Fibroblast of lung (primary cell): ENCODE results near the gene DDAH1. TPM values are rescaled to one million over a fixed set of nuclear protein-coding genes. Genes with fewer than 3 reads are reported as not detected.
A peak's percentile ranks its signal among the peaks of the same experiment; 100 is the strongest.

Experiments
- DNase-seq, 2 donors: peaks; one replicate each; pipeline versions ENCODE4 v3.0.0 to v3.0.0-alpha.2; 2010; ENCODE audit warnings: low read depth in 2 of 2
- H2AFZ ChIP-seq: 2 replicates; pipeline ENCODE4 v1.5.1; 2012; ENCODE audit warnings: low read length, control low read depth, inconsistent platforms
- H3K27ac ChIP-seq: 2 replicates; pipeline ENCODE4 v1.5.1; 2011; ENCODE audit warnings: low read length, control low read depth; ENCODE audit not compliant: insufficient read depth
- H3K27me3 ChIP-seq: 2 replicates; pipeline ENCODE4 v1.5.1; 2011; ENCODE audit warnings: mild to moderate bottlenecking, low read length; ENCODE audit not compliant: control insufficient read depth, insufficient read depth
- H3K36me3 ChIP-seq: 2 replicates; pipeline ENCODE4 v1.5.1; 2011; ENCODE audit warnings: low read length; ENCODE audit not compliant: control insufficient read depth, insufficient read depth
- H3K4me1 ChIP-seq: 2 replicates; pipeline ENCODE4 v1.5.1; 2011; ENCODE audit warnings: low read length; ENCODE audit not compliant: control insufficient read depth, insufficient read depth; ENCODE audit errors: extremely low read depth
- H3K4me2 ChIP-seq: 2 replicates; pipeline ENCODE4 v1.5.1; 2011; ENCODE audit warnings: low read length, control low read depth; ENCODE audit not compliant: insufficient read depth; ENCODE audit errors: extremely low read depth
- H3K4me3 ChIP-seq, 4 experiments: fragments of 200-600 bp in 1 of 4; sonication (generic) in 1 of 4; replicated peaks in 1 of 4; 2 replicates each; pipeline ENCODE4 v1.5.1; 2011 to 2016; ENCODE audit warnings: low read length in 4 of 4, low read depth in 3 of 4, mild to moderate bottlenecking in 3 of 4, control low read depth in 2 of 4, inconsistent platforms in 1 of 4, mixed read lengths in 1 of 4; ENCODE audit not compliant: insufficient read depth in 1 of 4; ENCODE audit errors: control extremely low read depth in 1 of 4
- H3K79me2 ChIP-seq: 2 replicates; pipeline ENCODE4 v1.5.1; 2012; ENCODE audit warnings: mild to moderate bottlenecking, low read length, inconsistent platforms; ENCODE audit not compliant: control insufficient read depth, insufficient read depth
- H3K9ac ChIP-seq: 2 replicates; pipeline ENCODE4 v1.5.1; 2011; ENCODE audit warnings: mild to moderate bottlenecking, low read length, control low read depth; ENCODE audit not compliant: insufficient read depth
- H3K9me3 ChIP-seq: 2 replicates; pipeline ENCODE4 v1.5.1; 2012; ENCODE audit warnings: low read depth, low read length; ENCODE audit not compliant: control insufficient read depth, insufficient read depth
- H4K20me1 ChIP-seq: 2 replicates; pipeline ENCODE4 v1.5.1; 2011; ENCODE audit warnings: low read length; ENCODE audit not compliant: control insufficient read depth, insufficient read depth; ENCODE audit errors: extremely low read depth
- EZH2 ChIP-seq: IDR thresholded peaks from 2 replicates; pipeline ENCODE4 v1.5.1; 2012; ENCODE audit warnings: low read length, control low read depth, mild to moderate bottlenecking; ENCODE audit errors: missing control alignments
- polyA plus RNA-seq, 2 donors: library from polyadenylated mRNA; depleted of rRNA in 1 of 2; stranded (reverse) in 1 of 2; unstranded in 1 of 2; fragments of >200 nt; gene quantifications; 2 replicates each; pipeline ENCODE4 v1.2.1, GENCODE V29; 2011 to 2012; ENCODE audit warnings: missing spikeins in 1 of 2
- total RNA-seq: library from RNA; depleted of rRNA; stranded (reverse); fragments of >200 nt; gene quantifications from 2 replicates; pipeline ENCODE4 v1.2.1, GENCODE V29; 2014
- TF ChIP-seq, protein P1 (sequence below), 2 donors: IDR thresholded peaks in 1 of 2; conservative IDR thresholded peaks in 1 of 2; 1 replicate in 1 of 2; 2 replicates in 1 of 2; pipeline ENCODE4 v1.5.1; 2011 to 2012; ENCODE audit warnings: low read length in 2 of 2, control low read depth in 1 of 2, inconsistent platforms in 1 of 2, low read depth in 1 of 2, mild to moderate bottlenecking in 1 of 2

Gene DDAH1
- total and polyA plus RNA-seq, 2 donors (not counting 1 experiment from before 2014, with no cell fraction given): 50.0 to 218 TPM

- Histone ChIP-seq H3K9me3 (no peaks in the 10 kb centered on the region), H4K20me1 (no peaks in the 10 kb centered on the region), H3K27ac (peak overlapping the region; percentile 14), H3K4me1 (peaks cover 11% of the 10 kb centered on the region), H2AFZ (no peak overlapping the region), H3K36me3 (no peaks in the 10 kb centered on the region), H3K4me2 (no peak overlapping the region), H3K79me2 (peaks cover 36% of the 10 kb centered on the region), H3K9ac (no peak overlapping the region), H3K27me3 (no peaks in the 10 kb centered on the region), H3K4me3 (no peak overlapping the region)
- no peak for TF ChIP-seq EZH2
- TF ChIP-seq, protein P1, sequence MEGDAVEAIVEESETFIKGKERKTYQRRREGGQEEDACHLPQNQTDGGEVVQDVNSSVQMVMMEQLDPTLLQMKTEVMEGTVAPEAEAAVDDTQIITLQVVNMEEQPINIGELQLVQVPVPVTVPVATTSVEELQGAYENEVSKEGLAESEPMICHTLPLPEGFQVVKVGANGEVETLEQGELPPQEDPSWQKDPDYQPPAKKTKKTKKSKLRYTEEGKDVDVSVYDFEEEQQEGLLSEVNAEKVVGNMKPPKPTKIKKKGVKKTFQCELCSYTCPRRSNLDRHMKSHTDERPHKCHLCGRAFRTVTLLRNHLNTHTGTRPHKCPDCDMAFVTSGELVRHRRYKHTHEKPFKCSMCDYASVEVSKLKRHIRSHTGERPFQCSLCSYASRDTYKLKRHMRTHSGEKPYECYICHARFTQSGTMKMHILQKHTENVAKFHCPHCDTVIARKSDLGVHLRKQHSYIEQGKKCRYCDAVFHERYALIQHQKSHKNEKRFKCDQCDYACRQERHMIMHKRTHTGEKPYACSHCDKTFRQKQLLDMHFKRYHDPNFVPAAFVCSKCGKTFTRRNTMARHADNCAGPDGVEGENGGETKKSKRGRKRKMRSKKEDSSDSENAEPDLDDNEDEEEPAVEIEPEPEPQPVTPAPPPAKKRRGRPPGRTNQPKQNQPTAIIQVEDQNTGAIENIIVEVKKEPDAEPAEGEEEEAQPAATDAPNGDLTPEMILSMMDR (conservative IDR thresholded peaks at IDR 0.05 in 1 of 2, IDR thresholded peaks at IDR 0.05 in 1 of 2; ENCODE audit: low read depth in 1 of 2, low read length in 2 of 2): no peak
- DNase-seq: no peak
These were observed 24.3 kb downstream of the DDAH1 start for GRCh38 chr1:85440612-85441011.

DNA sequence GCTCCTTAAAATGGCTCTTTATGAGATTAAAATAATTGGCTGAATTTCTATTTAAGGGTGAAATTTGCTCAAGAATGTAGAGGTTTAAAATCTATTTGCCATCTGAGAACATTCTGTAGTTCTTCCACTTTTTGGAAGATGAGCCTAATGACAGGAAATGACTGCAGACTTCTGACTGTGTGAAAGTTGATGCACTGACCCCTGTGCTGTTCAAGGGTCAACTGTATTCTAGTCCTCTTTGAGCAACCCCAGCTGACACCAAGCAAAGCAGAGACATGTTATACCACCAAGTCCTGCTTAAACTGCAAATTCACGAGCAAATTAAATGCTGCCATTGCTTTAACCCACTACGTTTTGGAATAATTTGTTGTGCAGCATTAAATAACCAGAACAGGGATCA, 26.6 kb downstream of the DDAH1 start:
- H3K9ac ChIP-seq: no peak overlapping the region
- peaks cover 11% of the 10 kb centered on the region for H3K4me1 ChIP-seq
- H3K36me3 ChIP-seq: no peaks in the 10 kb centered on the region
- H3K4me2 ChIP-seq: peak overlapping the region; percentile 11
- no peak overlapping the region for H3K4me3 ChIP-seq
- H2AFZ ChIP-seq: no peak overlapping the region
- H3K79me2 ChIP-seq: peaks cover 37% of the 10 kb centered on the region
- peak in 1 of 2 donors; percentile 65 for DNase-seq
- H4K20me1 ChIP-seq: no peaks in the 10 kb centered on the region
- H3K9me3 ChIP-seq: no peaks in the 10 kb centered on the region
- TF ChIP-seq EZH2: no peak
- TF ChIP-seq, protein P1 (conservative IDR thresholded peaks at IDR 0.05 in 1 of 2, IDR thresholded peaks at IDR 0.05 in 1 of 2; ENCODE audit: low read depth in 1 of 2, low read length in 2 of 2): no peak
- no peak overlapping the region for H3K27ac ChIP-seq
- no peaks in the 10 kb centered on the region for H3K27me3 ChIP-seq

GRCh38 chr1:85437139-85437538, 27.8 kb downstream of the DDAH1 start:
- Histone ChIP-seq H3K9ac (no peak overlapping the region), H3K27me3 (no peaks in the 10 kb centered on the region), H3K4me3 (no peak overlapping the region), H3K9me3 (no peaks in the 10 kb centered on the region), H3K4me1 (peaks cover 11% of the 10 kb centered on the region), H3K4me2 (no peak overlapping the region), H3K79me2 (peaks cover 45% of the 10 kb centered on the region), H4K20me1 (peaks cover 2% of the 10 kb centered on the region), H3K36me3 (no peaks in the 10 kb centered on the region), H2AFZ (no peak overlapping the region), H3K27ac (no peak overlapping the region)
- no peak for DNase-seq
- TF ChIP-seq EZH2: no peak
